T-helper 17 cell (primary cell): Measurements from ENCODE around the gene PBX2. TPM values are rescaled to one million over a fixed set of nuclear protein-coding genes. Genes with fewer than 3 reads are reported as not detected.

Source experiments
- ATAC-seq: fragments of 150-1000 bp; cut with Tn5 transposase; 2 replicates; pipeline ENCODE4 v1.10.0; 2021; ENCODE audit warnings: mild to moderate bottlenecking, moderate library complexity
- DNase-seq, 3 donors: peaks; one replicate each; pipeline versions ENCODE4 v3.0.0 to v3.0.0-alpha.2; 2020 to 2021
- H3K9me3 ChIP-seq: one replicate; pipeline ENCODE4 v1.7.0; 2013; ENCODE audit warnings: low read length, mild to moderate bottlenecking; ENCODE audit not compliant: control insufficient read depth, poor library complexity, severe bottlenecking
- H3K27ac Mint-ChIP-seq: one replicate; pipeline ENCODE4 v1.8.0; 2022; ENCODE audit warnings: mild to moderate bottlenecking, moderate library complexity, mixed read lengths
- H3K27me3 Mint-ChIP-seq: one replicate; pipeline ENCODE4 v1.8.0; 2022; ENCODE audit warnings: mixed read lengths
- H3K36me3 Mint-ChIP-seq: one replicate; pipeline ENCODE4 v1.8.0; 2022; ENCODE audit warnings: low read depth, mixed read lengths
- H3K4me1 Mint-ChIP-seq: one replicate; pipeline ENCODE4 v1.8.0; 2022; ENCODE audit warnings: mild to moderate bottlenecking, mixed read lengths
- H3K4me3 Mint-ChIP-seq: one replicate; pipeline ENCODE4 v1.8.0; 2022; ENCODE audit warnings: mild to moderate bottlenecking, moderate library complexity, mixed read lengths
- total RNA-seq, 4 donors: library from RNA in 2 of 4; stranded (reverse) in 2 of 4; gene quantifications; one replicate each; pipeline ENCODE4 v1.2.3 and lab custom pipeline; 2022 to 2026

Gene PBX2
- total RNA-seq, 2 donors from 2014 or later: 103 to 110 TPM

- ATAC-seq: no peak
- no peaks in the 10 kb centered on the region for H3K27me3 Mint-ChIP-seq
- peaks cover 52% of the 10 kb centered on the region for H3K4me1 Mint-ChIP-seq
- peak overlapping the region; percentile 69 for H3K4me3 Mint-ChIP-seq
- H3K9me3 ChIP-seq: no peaks in the 10 kb centered on the region
- DNase-seq: no peak
- peak overlapping the region; percentile 98 for H3K27ac Mint-ChIP-seq
- H3K36me3 Mint-ChIP-seq: peaks cover 6% of the 10 kb centered on the region
Measured at GRCh38 chr6:32179766-32180405, 10.1 kb downstream of the PBX2 start.

- Mint-ChIP-seq H3K36me3 (peaks cover 6% of the 10 kb centered on the region), H3K27me3 (no peaks in the 10 kb centered on the region), H3K4me1 (peaks cover 59% of the 10 kb centered on the region), H3K27ac (peak overlapping the region; percentile 98), H3K4me3 (peak overlapping the region; percentile 98)
- ATAC-seq (no peak), DNase-seq (no peak)
- no peaks in the 10 kb centered on the region for H3K9me3 ChIP-seq
Measured at GRCh38 chr6:32178547-32179440, 11.2 kb downstream of the PBX2 start.

GRCh38 chr6:32177788-32178546 lies 12.0 kb downstream of the PBX2 start, which contains the start of gene RNF5:
Gene RNF5, plus strand, starts transcription at chr6:32178405. Its CDS starts 107 bp downstream, at chr6:32178512.
- Mint-ChIP-seq H3K27ac (peak within 1 kb of the TSS; percentile 98), H3K4me3 (peak within 1 kb of the TSS; percentile 98), H3K4me1 (peaks cover 67% of the 10 kb centered on the region), H3K36me3 (peaks cover 6% of the 10 kb centered on the region), H3K27me3 (no peaks in the 10 kb centered on the region)
- DNase-seq (peak; percentile 76 to 90 (median 80)), ATAC-seq (peak; percentile 85)
- H3K9me3 ChIP-seq: no peaks in the 10 kb centered on the region

- H3K27ac Mint-ChIP-seq: peak overlapping the region; percentile 98
- H3K27me3 Mint-ChIP-seq: no peaks in the 10 kb centered on the region
- DNase-seq (no peak), ATAC-seq (peak; percentile 8)
- H3K36me3 Mint-ChIP-seq: peaks cover 6% of the 10 kb centered on the region
- H3K4me1 Mint-ChIP-seq: peaks cover 72% of the 10 kb centered on the region
- no peaks in the 10 kb centered on the region for H3K9me3 ChIP-seq
- H3K4me3 Mint-ChIP-seq: peak overlapping the region; percentile 98
Measured at GRCh38 chr6:32177183-32177787, 12.7 kb downstream of the PBX2 start.

- H3K36me3 Mint-ChIP-seq: peaks cover 6% of the 10 kb centered on the region
- no peaks in the 10 kb centered on the region for H3K9me3 ChIP-seq
- H3K4me1 Mint-ChIP-seq: peaks cover 72% of the 10 kb centered on the region
- peak overlapping the region; percentile 98 for H3K4me3 Mint-ChIP-seq
- no peaks in the 10 kb centered on the region for H3K27me3 Mint-ChIP-seq
- peak overlapping the region; percentile 98 for H3K27ac Mint-ChIP-seq
- no peak for ATAC-seq
- DNase-seq: no peak
Measured at GRCh38 chr6:32176476-32177182, 13.4 kb downstream of the PBX2 start.

- peak; percentile 90 to 93 (median 92) for DNase-seq
- peak within 1 kb of the TSS; percentile 98 for H3K4me3 Mint-ChIP-seq
- peak within 1 kb of the TSS; percentile 98 for H3K27ac Mint-ChIP-seq
- H3K9me3 ChIP-seq: no peaks in the 10 kb centered on the region
- peak; percentile 52 for ATAC-seq
- H3K27me3 Mint-ChIP-seq: no peaks in the 10 kb centered on the region
- peaks cover 9% of the 10 kb centered on the region for H3K36me3 Mint-ChIP-seq
- peaks cover 73% of the 10 kb centered on the region for H3K4me1 Mint-ChIP-seq
Measured at GRCh38 chr6:32175711-32176475, 14.1 kb downstream of the PBX2 start, which contains the start of gene AGPAT1. Gene AGPAT1, minus strand, starts transcription at chr6:32176084. Its CDS starts 4,588 bp downstream, at chr6:32171496.

- no peak for ATAC-seq
- H3K9me3 ChIP-seq: no peaks in the 10 kb centered on the region
- Mint-ChIP-seq H3K27ac (peak overlapping the region; percentile 98), H3K4me1 (peaks cover 67% of the 10 kb centered on the region), H3K27me3 (no peaks in the 10 kb centered on the region), H3K4me3 (peak overlapping the region; percentile 98), H3K36me3 (peaks cover 5% of the 10 kb centered on the region)
- no peak for DNase-seq
Measured at GRCh38 chr6:32175322-32175710, 14.7 kb downstream of the PBX2 start.

- ATAC-seq (no peak), DNase-seq (no peak)
- Mint-ChIP-seq H3K4me1 (peaks cover 70% of the 10 kb centered on the region), H3K27ac (peak overlapping the region; percentile 98), H3K27me3 (no peaks in the 10 kb centered on the region), H3K4me3 (peak overlapping the region; percentile 98), H3K36me3 (peaks cover 5% of the 10 kb centered on the region)
- H3K9me3 ChIP-seq: no peaks in the 10 kb centered on the region
Measured at GRCh38 chr6:32174416-32174815, 15.6 kb downstream of the PBX2 start.

GRCh38 chr6:32173051-32173727 lies 16.8 kb downstream of the PBX2 start:
- Mint-ChIP-seq H3K4me1 (peaks cover 59% of the 10 kb centered on the region), H3K4me3 (no peak overlapping the region), H3K27me3 (no peaks in the 10 kb centered on the region), H3K36me3 (peaks cover 6% of the 10 kb centered on the region), H3K27ac (peak overlapping the region; percentile 85)
- no peak for ATAC-seq
- no peak for DNase-seq
- no peaks in the 10 kb centered on the region for H3K9me3 ChIP-seq

GRCh38 chr6:32171234-32171633 lies 18.8 kb downstream of the PBX2 start:
- no peak overlapping the region for H3K4me3 Mint-ChIP-seq

GRCh38 chr6:32170294-32170693 lies 19.7 kb downstream of the PBX2 start:
- DNase-seq (no peak), ATAC-seq (no peak)
- peaks cover 37% of the 10 kb centered on the region for H3K4me1 Mint-ChIP-seq
- no peaks in the 10 kb centered on the region for H3K27me3 Mint-ChIP-seq
- H3K27ac Mint-ChIP-seq: peak overlapping the region; percentile 24
- H3K9me3 ChIP-seq: no peaks in the 10 kb centered on the region
- peaks cover 9% of the 10 kb centered on the region for H3K36me3 Mint-ChIP-seq
- H3K4me3 Mint-ChIP-seq: no peak overlapping the region

More at GRCh38 chr6:32171234-32171633, 18.8 kb downstream of the PBX2 start:
- Mint-ChIP-seq H3K4me1 (peaks cover 46% of the 10 kb centered on the region), H3K27me3 (no peaks in the 10 kb centered on the region), H3K36me3 (peaks cover 9% of the 10 kb centered on the region), H3K27ac (peak overlapping the region; percentile 24)
- no peak for DNase-seq
- no peak for ATAC-seq
- no peaks in the 10 kb centered on the region for H3K9me3 ChIP-seq
